Suprapubic skin (tissue), 4 donors: ENCODE results near the gene NHSL1. TPM values are rescaled to one million over a fixed set of nuclear protein-coding genes. Genes with fewer than 3 reads are reported as not detected.

Experiments
- DNase-seq, 2 donors: peaks; one replicate each; pipeline ENCODE4 v3.0.0-alpha.2; 2019; ENCODE audit warnings: low spot score in 2 of 2
- H3K27ac ChIP-seq: fragments of 200-600 bp; sonication (generic); one replicate; pipeline ENCODE4 v1.5.1; 2019
- H3K27me3 ChIP-seq: fragments of 200-600 bp; sonication (generic); one replicate; pipeline ENCODE4 v1.5.1; 2019
- H3K36me3 ChIP-seq: fragments of 200-600 bp; sonication (generic); one replicate; pipeline ENCODE4 v1.5.1; 2019
- H3K4me1 ChIP-seq: fragments of 200-600 bp; sonication (generic); one replicate; pipeline ENCODE4 v1.5.1; 2019
- H3K4me3 ChIP-seq: fragments of 200-600 bp; sonication (generic); one replicate; pipeline ENCODE4 v1.5.1; 2019; ENCODE audit warnings: mild to moderate bottlenecking
- H3K9me3 ChIP-seq: fragments of 200-600 bp; sonication (generic); one replicate; pipeline ENCODE4 v1.5.1; 2019
- CTCF ChIP-seq, 2 donors: fragments of 200-600 bp in 1 of 2; fragments of 450-650 bp in 1 of 2; sonication (generic) in 1 of 2; IDR thresholded peaks; one replicate each; pipeline ENCODE4 v1.5.1; 2016 to 2019; ENCODE audit warnings: antibody characterized with exemption in 2 of 2, mild to moderate bottlenecking in 1 of 2, moderate library complexity in 1 of 2
- EP300 ChIP-seq: sonication (generic); formaldehyde crosslinking; IDR thresholded peaks from one replicate; pipeline ENCODE4 v1.6.1; 2017; ENCODE audit warnings: antibody characterized with exemption
- POLR2A ChIP-seq, 2 donors: fragments of 450-650 bp; IDR thresholded peaks; one replicate each; pipeline ENCODE4 v1.6.1; 2017; ENCODE audit warnings: antibody characterized with exemption in 2 of 2, mild to moderate bottlenecking in 2 of 2, moderate library complexity in 2 of 2
- POLR2AphosphoS5 ChIP-seq, 3 donors: sonication (generic); formaldehyde crosslinking; IDR thresholded peaks; one replicate each; pipeline ENCODE4 v1.6.1; 2017; ENCODE audit warnings: antibody characterized with exemption in 3 of 3
- WGBS: methylation state at CpG from one replicate; pipeline ENCODE4 v1.1.5; 2018; 5-methylcytosine and 5-hydroxymethylcytosine counted together
- total RNA-seq, 4 donors: library from RNA; depleted of rRNA; stranded (reverse); fragments of >200 nt; gene quantifications; one replicate each; pipeline ENCODE4 v1.1.0, GENCODE V29; 2016

Gene NHSL1
- total RNA-seq, 4 donors from 2014 or later: 62.6 to 105 (median 79.8) TPM

- Histone ChIP-seq H3K36me3 (no peaks in the 10 kb centered on the region), H3K4me3 (no peak overlapping the region), H3K27me3 (no peaks in the 10 kb centered on the region), H3K27ac (no peak overlapping the region), H3K4me1 (no peaks in the 10 kb centered on the region), H3K9me3 (no peaks in the 10 kb centered on the region)
- WGBS: 88% methylated on average over 5 of the region's 5 CpGs
- TF ChIP-seq EP300 (no peak), POLR2AphosphoS5 (IDR thresholded peaks at IDR 0.05) (no peak), CTCF (IDR thresholded peaks at IDR 0.05) (no peak), POLR2A (IDR thresholded peaks at IDR 0.05) (no peak)
- no peak for DNase-seq
Measured at GRCh38 chr6:138393871-138394783, 105.2 kb downstream of the NHSL1 start.

GRCh38 chr6:138389551-138389950 is 109.7 kb downstream of the NHSL1 start:
- Histone ChIP-seq H3K36me3 (no peaks in the 10 kb centered on the region), H3K9me3 (no peaks in the 10 kb centered on the region), H3K4me3 (no peak overlapping the region), H3K27ac (no peak overlapping the region), H3K4me1 (no peaks in the 10 kb centered on the region), H3K27me3 (no peaks in the 10 kb centered on the region)
- 84% methylated on average over 5 of the region's 5 CpGs for WGBS
- no peak for DNase-seq
- no peak for TF ChIP-seq CTCF (IDR thresholded peaks at IDR 0.05)
- TF ChIP-seq POLR2AphosphoS5 (IDR thresholded peaks at IDR 0.05): no peak
- TF ChIP-seq EP300: no peak
- TF ChIP-seq POLR2A (IDR thresholded peaks at IDR 0.05): no peak

- Histone ChIP-seq H3K27ac (no peak overlapping the region), H3K4me3 (no peak overlapping the region), H3K4me1 (no peaks in the 10 kb centered on the region), H3K27me3 (no peaks in the 10 kb centered on the region), H3K36me3 (no peaks in the 10 kb centered on the region), H3K9me3 (no peaks in the 10 kb centered on the region)
- no peak for DNase-seq
- WGBS: 78% methylated on average over 8 of the region's 8 CpGs
- TF ChIP-seq CTCF (IDR thresholded peaks at IDR 0.05) (no peak), EP300 (no peak), POLR2AphosphoS5 (IDR thresholded peaks at IDR 0.05) (no peak), POLR2A (IDR thresholded peaks at IDR 0.05) (no peak)
Measured at GRCh38 chr6:138387577-138388368, 111.5 kb downstream of the NHSL1 start.

- Histone ChIP-seq H3K9me3 (no peaks in the 10 kb centered on the region), H3K4me3 (no peak overlapping the region), H3K27ac (no peak overlapping the region), H3K27me3 (no peaks in the 10 kb centered on the region), H3K4me1 (no peaks in the 10 kb centered on the region), H3K36me3 (no peaks in the 10 kb centered on the region)
- no peak for DNase-seq
- TF ChIP-seq CTCF (IDR thresholded peaks at IDR 0.05): no peak
- TF ChIP-seq POLR2AphosphoS5 (IDR thresholded peaks at IDR 0.05): no peak
- TF ChIP-seq EP300: no peak
- no peak for TF ChIP-seq POLR2A (IDR thresholded peaks at IDR 0.05)
- WGBS: 87% methylated on average over 3 of the region's 3 CpGs
Measured at GRCh38 chr6:138386897-138387296, 112.4 kb downstream of the NHSL1 start.

- H3K4me1 ChIP-seq: no peaks in the 10 kb centered on the region
- H3K9me3 ChIP-seq: no peaks in the 10 kb centered on the region
- no peaks in the 10 kb centered on the region for H3K36me3 ChIP-seq
- TF ChIP-seq CTCF (IDR thresholded peaks at IDR 0.05): no peak
- no peak for TF ChIP-seq POLR2A (IDR thresholded peaks at IDR 0.05)
- no peak for TF ChIP-seq EP300
- TF ChIP-seq POLR2AphosphoS5 (IDR thresholded peaks at IDR 0.05): no peak
- no peak for DNase-seq
- H3K27me3 ChIP-seq: no peaks in the 10 kb centered on the region
- H3K27ac ChIP-seq: no peak overlapping the region
- no peak overlapping the region for H3K4me3 ChIP-seq
- 72% methylated on average over 3 of the region's 3 CpGs for WGBS
Measured at GRCh38 chr6:138383776-138384175, 115.5 kb downstream of the NHSL1 start.
